ENCODE data around the gene CACNA1C. TPM values are rescaled to one million over a fixed set of nuclear protein-coding genes. Genes with fewer than 3 reads are reported as not detected.

The CACNA1C gene
- total and polyA plus RNA-seq, 2 donors (not counting 1 experiment from before 2014, with no cell fraction given) = 0.01 to 0.02 TPM

- intact Hi-C loops (cut with micrococcal nuclease) = no loop called here
- no peaks in the 10 kb centered on the region for H3K9me3 ChIP-seq (ENCODE audit: control extremely low read depth in 1 of 3, control insufficient read depth in 2 of 3, insufficient read depth in 1 of 3, low read length in 2 of 3)
- ATAC-seq (ENCODE audit: low read depth) = no peak
- H3K9ac ChIP-seq (ENCODE audit: low read length) = no peak overlapping the region
- no peak overlapping the region for H3K4me3 Mint-ChIP-seq
- ChIA-PET POLR2A (no interaction called here), CTCF (interaction anchor here (0.6 kb wide), 1 partner anchor 10 kb away, joined by 3 read pairs; no protein-coding TSS in a partner anchor)
- H3K27me3 Mint-ChIP-seq = peaks cover 18% of the 10 kb centered on the region
- H3K4me3 ChIP-seq (ENCODE audit: control extremely low read depth in 1 of 5, extremely low read depth in 1 of 5, insufficient read depth in 1 of 5, low read depth in 2 of 5, low read length in 4 of 5) = no peak overlapping the region
- H3K9me3 Mint-ChIP-seq (ENCODE audit: insufficient read depth) = no peaks in the 10 kb centered on the region
- H2AFZ ChIP-seq (ENCODE audit: insufficient read depth, low read depth, low read length, poor library complexity, severe bottlenecking) = no peak overlapping the region
- H3K4me1 Mint-ChIP-seq = no peaks in the 10 kb centered on the region
- no peak for TF ChIP-seq CTCF (IDR thresholded peaks at IDR 0.05)
- no peak for TF ChIP-seq EZH2 (IDR thresholded peaks at IDR 0.05; ENCODE audit: borderline replicate concordance, insufficient read depth, low read depth, low read length, poor library complexity, severe bottlenecking)
- H3K36me3 ChIP-seq (replicated peaks in 1 of 2; ENCODE audit: control extremely low read depth in 1 of 2, control insufficient read depth in 1 of 2, extremely low read depth in 1 of 2, insufficient read depth in 2 of 2, low read length in 1 of 2) = no peaks in the 10 kb centered on the region
- DNase-seq = no peak
- H3K27me3 ChIP-seq (replicated peaks in 1 of 4; ENCODE audit: control extremely low read depth in 1 of 4, control insufficient read depth in 3 of 4, insufficient read depth in 4 of 4, low read length in 3 of 4) = peaks cover 0 to 3% (median 0%) of the 10 kb centered on the region in 4 experiments
- H3K4me1 ChIP-seq (ENCODE audit: control insufficient read depth in 2 of 2, insufficient read depth in 2 of 2, low read length in 2 of 2) = no peaks in the 10 kb centered on the region
- WGBS (ENCODE audit: insufficient coverage) = 86% methylated on average over 7 of the region's 11 CpGs
- H3K27ac ChIP-seq (ENCODE audit: low read length in 2 of 2) = no peak overlapping the region
- H3K27ac Mint-ChIP-seq = no peak overlapping the region
- H3K4me2 ChIP-seq (replicated peaks; ENCODE audit: low read depth, low read length, poor library complexity, severe bottlenecking) = no peak overlapping the region
- no peaks in the 10 kb centered on the region for H3K79me2 ChIP-seq (ENCODE audit: control insufficient read depth, insufficient read depth, low read length)
- H4K20me1 ChIP-seq (ENCODE audit: control insufficient read depth, insufficient read depth, low read length, poor library complexity, severe bottlenecking) = no peaks in the 10 kb centered on the region
Measured at GRCh38 chr12:2492236-2492635, 439.4 kb downstream of the CACNA1C start.

GRCh38 chr12:2493086-2493485, 440.3 kb downstream of the CACNA1C start:
- Histone ChIP-seq H3K9ac (ENCODE audit: low read length) (no peak overlapping the region), H3K27ac (ENCODE audit: low read length in 2 of 2) (no peak overlapping the region), H3K4me1 (ENCODE audit: control insufficient read depth in 2 of 2, insufficient read depth in 2 of 2, low read length in 2 of 2) (no peaks in the 10 kb centered on the region), H4K20me1 (ENCODE audit: control insufficient read depth, insufficient read depth, low read length, poor library complexity, severe bottlenecking) (no peaks in the 10 kb centered on the region), H3K79me2 (ENCODE audit: control insufficient read depth, insufficient read depth, low read length) (no peaks in the 10 kb centered on the region), H3K9me3 (ENCODE audit: control extremely low read depth in 1 of 3, control insufficient read depth in 2 of 3, insufficient read depth in 1 of 3, low read length in 2 of 3) (no peaks in the 10 kb centered on the region), H3K4me3 (ENCODE audit: control extremely low read depth in 1 of 5, extremely low read depth in 1 of 5, insufficient read depth in 1 of 5, low read depth in 2 of 5, low read length in 4 of 5) (no peak overlapping the region), H3K36me3 (replicated peaks in 1 of 2; ENCODE audit: control extremely low read depth in 1 of 2, control insufficient read depth in 1 of 2, extremely low read depth in 1 of 2, insufficient read depth in 2 of 2, low read length in 1 of 2) (no peaks in the 10 kb centered on the region), H2AFZ (ENCODE audit: insufficient read depth, low read depth, low read length, poor library complexity, severe bottlenecking) (no peak overlapping the region), H3K4me2 (replicated peaks; ENCODE audit: low read depth, low read length, poor library complexity, severe bottlenecking) (no peak overlapping the region), H3K27me3 (replicated peaks in 1 of 4; ENCODE audit: control extremely low read depth in 1 of 4, control insufficient read depth in 3 of 4, insufficient read depth in 4 of 4, low read length in 3 of 4) (peaks cover 0 to 3% (median 0%) of the 10 kb centered on the region in 4 experiments)
- WGBS (ENCODE audit: insufficient coverage) = 97% methylated on average over 11 of the region's 16 CpGs
- ATAC-seq (ENCODE audit: low read depth) (no peak), DNase-seq (no peak)
- ChIA-PET POLR2A (no interaction called here), CTCF (no interaction called here)
- TF ChIP-seq EZH2 (IDR thresholded peaks at IDR 0.05; ENCODE audit: borderline replicate concordance, insufficient read depth, low read depth, low read length, poor library complexity, severe bottlenecking) = no peak
- TF ChIP-seq CTCF (IDR thresholded peaks at IDR 0.05) = no peak
- Mint-ChIP-seq H3K4me3 (no peak overlapping the region), H3K9me3 (ENCODE audit: insufficient read depth) (no peaks in the 10 kb centered on the region), H3K27ac (no peak overlapping the region), H3K4me1 (no peaks in the 10 kb centered on the region), H3K27me3 (peaks cover 18% of the 10 kb centered on the region)
- intact Hi-C loops (cut with micrococcal nuclease) = no loop called here

Measured in B cell (primary cell).